ENCODE measurements around the gene TYW3. TPM values are rescaled to one million over a fixed set of nuclear protein-coding genes. Genes with fewer than 3 reads are reported as not detected.

Gene TYW3
- total RNA-seq, 2 donors from 2014 or later: 13.3 to 16.4 TPM

DNA sequence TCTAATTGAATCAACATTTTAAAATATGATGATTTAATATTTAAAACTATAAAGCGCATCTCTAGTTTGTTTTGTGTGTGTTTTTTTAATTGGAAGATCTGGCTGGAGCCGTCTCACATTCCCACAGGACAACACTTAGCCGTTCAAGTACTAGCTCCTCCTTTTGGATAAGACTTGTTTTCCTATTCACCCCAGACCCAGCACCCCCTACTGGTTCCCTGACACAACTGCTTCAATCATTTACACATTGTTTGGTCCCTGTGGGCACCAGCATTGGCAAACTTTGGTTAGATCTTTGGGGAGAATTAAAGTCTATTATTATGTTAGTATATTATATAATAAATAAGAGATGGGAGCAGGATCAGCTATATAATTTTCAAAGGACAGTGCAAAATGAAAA lies 34.5 kb downstream of the TYW3 start:
- Histone ChIP-seq H3K27ac (no peak overlapping the region), H3K27me3 (replicated peaks; ENCODE audit: insufficient read depth) (no peaks in the 10 kb centered on the region), H3K4me3 (no peak overlapping the region), H3K36me3 (no peaks in the 10 kb centered on the region), H3K4me1 (ENCODE audit: control insufficient read depth in 1 of 2, low read depth in 2 of 2) (no peaks in the 10 kb centered on the region), H3K9me3 (no peaks in the 10 kb centered on the region)
- ATAC-seq (ENCODE audit: insufficient number of reproducible peaks, low FRiP score, low read depth) (no peak), DNase-seq (ENCODE audit: low spot score) (no peak)
- TF ChIP-seq, protein P1, sequence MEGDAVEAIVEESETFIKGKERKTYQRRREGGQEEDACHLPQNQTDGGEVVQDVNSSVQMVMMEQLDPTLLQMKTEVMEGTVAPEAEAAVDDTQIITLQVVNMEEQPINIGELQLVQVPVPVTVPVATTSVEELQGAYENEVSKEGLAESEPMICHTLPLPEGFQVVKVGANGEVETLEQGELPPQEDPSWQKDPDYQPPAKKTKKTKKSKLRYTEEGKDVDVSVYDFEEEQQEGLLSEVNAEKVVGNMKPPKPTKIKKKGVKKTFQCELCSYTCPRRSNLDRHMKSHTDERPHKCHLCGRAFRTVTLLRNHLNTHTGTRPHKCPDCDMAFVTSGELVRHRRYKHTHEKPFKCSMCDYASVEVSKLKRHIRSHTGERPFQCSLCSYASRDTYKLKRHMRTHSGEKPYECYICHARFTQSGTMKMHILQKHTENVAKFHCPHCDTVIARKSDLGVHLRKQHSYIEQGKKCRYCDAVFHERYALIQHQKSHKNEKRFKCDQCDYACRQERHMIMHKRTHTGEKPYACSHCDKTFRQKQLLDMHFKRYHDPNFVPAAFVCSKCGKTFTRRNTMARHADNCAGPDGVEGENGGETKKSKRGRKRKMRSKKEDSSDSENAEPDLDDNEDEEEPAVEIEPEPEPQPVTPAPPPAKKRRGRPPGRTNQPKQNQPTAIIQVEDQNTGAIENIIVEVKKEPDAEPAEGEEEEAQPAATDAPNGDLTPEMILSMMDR (IDR thresholded peaks at IDR 0.05): no peak

DNA sequence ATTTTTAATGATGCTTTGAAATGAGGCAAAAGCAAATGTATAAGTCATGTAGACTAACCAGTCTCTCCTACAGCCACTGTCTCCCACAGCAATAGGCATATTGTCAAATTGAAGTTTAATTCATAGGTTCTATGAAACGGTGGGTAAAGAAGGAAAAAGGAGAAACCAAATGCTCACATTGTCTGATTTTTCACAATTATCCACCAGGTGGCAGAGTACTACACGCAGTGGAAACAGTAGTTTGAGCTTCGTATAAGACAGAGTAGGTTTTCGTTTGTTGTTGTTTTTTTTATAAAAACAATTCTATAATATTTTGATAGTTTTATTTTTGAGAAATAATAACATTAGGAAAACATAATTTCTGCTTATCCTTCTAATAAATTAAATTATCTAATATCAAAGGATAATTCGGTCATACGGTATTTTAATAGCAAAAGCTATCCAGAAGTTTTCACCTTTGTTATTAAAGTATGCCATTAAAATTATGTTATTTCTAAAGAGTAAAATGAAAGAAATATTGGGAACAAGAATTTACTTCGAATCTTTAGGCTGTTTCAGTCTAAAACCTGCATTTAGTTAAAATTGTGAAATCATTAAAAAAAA lies 39.1 kb downstream of the TYW3 start:
- Histone ChIP-seq H3K4me1 (ENCODE audit: control insufficient read depth in 1 of 2, low read depth in 2 of 2) (no peaks in the 10 kb centered on the region), H3K4me3 (no peak overlapping the region), H3K27ac (no peak overlapping the region), H3K9me3 (no peaks in the 10 kb centered on the region), H3K27me3 (replicated peaks; ENCODE audit: insufficient read depth) (no peaks in the 10 kb centered on the region), H3K36me3 (no peaks in the 10 kb centered on the region)
- no peak for DNase-seq (ENCODE audit: low spot score)
- no peak for ATAC-seq (ENCODE audit: insufficient number of reproducible peaks, low FRiP score, low read depth)
- TF ChIP-seq, protein P1 (IDR thresholded peaks at IDR 0.05): peak; percentile 55

DNA sequence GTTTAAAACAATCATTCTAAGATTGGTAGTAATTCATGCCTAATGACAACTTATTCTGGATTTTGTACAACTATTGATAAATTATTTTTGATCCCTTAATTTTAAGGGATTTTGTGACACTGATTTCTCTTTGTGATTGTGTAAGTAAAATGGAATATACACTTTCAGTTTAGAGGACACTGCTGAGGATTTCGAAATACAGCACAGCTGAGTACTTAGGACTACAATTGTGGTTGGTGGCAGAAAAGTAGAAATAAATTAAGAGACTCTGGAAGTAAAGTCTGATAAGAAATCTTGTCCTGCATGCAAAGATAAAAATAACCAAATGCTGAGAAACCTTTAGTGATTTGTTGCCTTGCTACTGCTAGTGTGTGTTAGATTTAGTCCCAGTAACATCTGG lies 40.0 kb downstream of the TYW3 start:
- no peak for DNase-seq (ENCODE audit: low spot score)
- Histone ChIP-seq H3K27ac (no peak overlapping the region), H3K27me3 (replicated peaks; ENCODE audit: insufficient read depth) (no peaks in the 10 kb centered on the region), H3K4me1 (ENCODE audit: control insufficient read depth in 1 of 2, low read depth in 2 of 2) (no peaks in the 10 kb centered on the region), H3K4me3 (no peak overlapping the region), H3K9me3 (no peaks in the 10 kb centered on the region), H3K36me3 (no peaks in the 10 kb centered on the region)
- no peak for ATAC-seq (ENCODE audit: insufficient number of reproducible peaks, low FRiP score, low read depth)
- TF ChIP-seq, protein P1 (IDR thresholded peaks at IDR 0.05): no peak

DNA sequence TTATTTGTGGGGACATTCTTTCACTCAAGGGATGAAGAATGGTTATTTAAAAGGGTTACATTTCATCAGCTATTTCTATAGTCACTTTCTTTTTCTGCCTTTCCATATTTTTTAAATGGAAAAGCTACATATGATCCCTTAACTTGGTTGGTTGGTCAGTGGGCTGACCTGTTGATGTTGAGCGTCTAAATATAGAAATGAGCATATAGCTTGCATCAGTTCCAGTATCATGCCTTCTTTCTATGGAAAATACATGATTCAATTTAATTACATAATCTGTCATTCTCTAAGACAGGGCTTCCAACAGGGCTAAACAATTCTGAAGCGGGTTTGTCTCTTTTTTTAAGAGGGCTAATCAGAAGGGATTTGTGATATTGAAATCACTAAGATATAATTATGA lies 40.6 kb downstream of the TYW3 start:
- ATAC-seq (ENCODE audit: insufficient number of reproducible peaks, low FRiP score, low read depth) (no peak), DNase-seq (ENCODE audit: low spot score) (no peak)
- no peaks in the 10 kb centered on the region for H3K36me3 ChIP-seq
- H3K9me3 ChIP-seq: no peaks in the 10 kb centered on the region
- no peaks in the 10 kb centered on the region for H3K27me3 ChIP-seq (replicated peaks; ENCODE audit: insufficient read depth)
- no peak overlapping the region for H3K4me3 ChIP-seq
- no peaks in the 10 kb centered on the region for H3K4me1 ChIP-seq (ENCODE audit: control insufficient read depth in 1 of 2, low read depth in 2 of 2)
- H3K27ac ChIP-seq: no peak overlapping the region
- TF ChIP-seq, protein P1 (IDR thresholded peaks at IDR 0.05): no peak

DNA sequence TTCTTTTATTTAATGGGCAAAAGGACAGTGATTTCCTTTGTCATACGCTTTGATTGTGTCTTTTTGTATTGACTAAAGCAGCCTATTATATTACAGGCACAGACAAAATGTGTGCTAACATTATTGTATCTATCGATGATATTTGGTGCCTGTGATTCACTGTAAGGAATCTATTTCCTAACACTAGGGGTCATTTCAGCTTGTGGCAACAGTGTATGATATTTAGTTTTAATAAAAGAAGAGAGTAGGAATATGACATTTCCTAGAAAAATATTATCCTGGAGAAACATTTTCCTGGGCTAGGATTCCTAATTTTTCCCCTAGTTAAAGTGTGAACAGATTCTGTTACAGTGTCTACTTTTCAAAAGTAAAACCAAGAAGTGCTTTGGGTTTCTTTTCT lies 42.8 kb downstream of the TYW3 start:
- DNase-seq (ENCODE audit: low spot score) (no peak), ATAC-seq (ENCODE audit: insufficient number of reproducible peaks, low FRiP score, low read depth) (no peak)
- TF ChIP-seq, protein P1 (IDR thresholded peaks at IDR 0.05): no peak
- Histone ChIP-seq H3K9me3 (no peaks in the 10 kb centered on the region), H3K4me1 (ENCODE audit: control insufficient read depth in 1 of 2, low read depth in 2 of 2) (no peaks in the 10 kb centered on the region), H3K27ac (no peak overlapping the region), H3K36me3 (no peaks in the 10 kb centered on the region), H3K27me3 (replicated peaks; ENCODE audit: insufficient read depth) (no peaks in the 10 kb centered on the region), H3K4me3 (no peak overlapping the region)
